Hematopoietic multipotent progenitor cell treated with erythropoietin and hydrocortisone succinate and interleukin-3 and kit ligand, for 15 days (in vitro differentiated cells): ENCODE data around the gene BSG.

Experiments used
- DNase-seq: peaks from one replicate; pipeline ENCODE4 v3.0.0-alpha.2; 2015; ENCODE audit warnings: low spot score

The BSG gene

DNA sequence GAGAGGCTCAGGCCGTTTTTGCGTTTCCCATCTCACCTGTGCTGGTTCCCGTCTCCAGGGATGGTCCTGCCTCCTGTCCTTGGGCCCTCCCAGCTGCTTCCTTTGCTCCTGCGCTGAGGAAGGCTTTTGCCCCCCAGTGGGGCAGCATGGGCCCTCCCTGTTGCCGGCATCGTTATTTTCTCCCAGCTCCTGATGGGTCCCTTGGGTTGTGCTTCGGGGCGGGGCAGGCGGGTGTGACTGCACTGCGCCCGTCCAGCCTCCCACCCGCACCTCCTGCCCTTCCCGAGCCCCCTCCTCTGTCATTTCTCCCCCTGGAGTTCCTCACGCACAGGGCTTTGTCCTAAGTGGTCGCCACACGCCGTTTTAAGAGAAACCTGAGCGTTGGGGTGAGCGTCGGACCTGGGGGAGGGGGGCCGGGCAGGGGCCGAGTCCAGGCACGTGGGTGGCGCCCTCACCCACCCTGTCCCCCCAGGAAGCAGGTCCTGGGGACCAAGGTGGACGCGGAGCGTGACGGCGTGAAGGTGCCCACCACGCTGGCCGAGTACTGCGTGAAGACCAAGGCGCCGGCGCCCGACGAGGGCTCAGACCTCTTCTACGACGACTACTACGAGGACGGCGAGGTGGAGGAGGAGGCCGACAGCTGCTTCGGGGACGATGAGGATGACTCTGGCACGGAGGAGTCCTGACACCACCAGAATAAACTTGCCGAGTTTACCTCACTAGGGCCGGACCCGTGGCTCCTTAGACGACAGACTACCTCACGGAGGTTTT is 31.3 kb upstream of the BSG start:
- no peak for DNase-seq

DNA sequence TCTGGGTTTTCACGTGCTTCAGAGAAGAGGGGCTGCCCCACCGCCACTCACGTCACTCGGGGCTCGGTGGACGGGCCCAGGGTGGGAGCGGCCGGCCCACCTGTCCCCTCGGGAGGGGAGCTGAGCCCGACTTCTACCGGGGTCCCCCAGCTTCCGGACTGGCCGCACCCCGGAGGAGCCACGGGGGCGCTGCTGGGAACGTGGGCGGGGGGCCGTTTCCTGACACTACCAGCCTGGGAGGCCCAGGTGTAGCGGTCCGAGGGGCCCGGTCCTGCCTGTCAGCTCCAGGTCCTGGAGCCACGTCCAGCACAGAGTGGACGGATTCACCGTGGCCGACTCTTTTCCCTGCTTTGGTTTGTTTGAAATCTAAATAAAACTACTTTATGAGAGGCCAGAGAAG is 30.7 kb upstream of the BSG start:
- no peak for DNase-seq

DNA sequence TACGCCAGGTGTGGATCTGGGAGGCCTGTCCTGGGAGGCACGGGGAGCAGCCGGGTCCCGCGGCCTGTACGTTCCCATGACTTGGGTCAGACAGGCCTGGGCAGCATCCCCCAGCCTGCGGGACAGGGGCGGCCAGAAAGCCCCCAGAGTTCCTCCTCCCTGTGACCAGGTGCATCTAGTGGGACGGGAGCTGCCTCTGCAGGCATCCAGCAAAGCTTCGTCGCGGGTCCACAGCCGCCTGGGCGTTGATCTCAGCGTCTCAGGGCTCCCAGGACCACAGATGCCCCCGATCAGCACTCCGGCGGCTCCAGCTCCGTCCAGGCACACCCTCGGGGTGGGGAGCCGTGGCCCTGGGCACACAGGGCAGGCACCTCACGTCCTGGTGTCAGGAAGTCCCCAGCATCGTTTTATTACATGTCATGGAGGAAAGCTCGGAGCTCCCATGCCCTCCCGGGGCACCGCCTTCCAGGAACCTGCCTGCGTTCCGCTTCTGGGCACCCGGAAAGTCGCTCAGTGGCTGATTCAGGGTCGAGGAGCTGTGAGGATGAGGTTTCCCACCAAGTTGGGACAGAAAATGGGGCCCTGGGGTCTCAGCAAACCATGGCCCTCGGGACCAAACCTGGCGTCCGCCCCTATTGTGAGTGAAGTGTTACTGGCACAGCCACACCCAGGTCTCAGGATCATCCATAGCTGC is 30.1 kb upstream of the BSG start:
- no peak for DNase-seq

DNA sequence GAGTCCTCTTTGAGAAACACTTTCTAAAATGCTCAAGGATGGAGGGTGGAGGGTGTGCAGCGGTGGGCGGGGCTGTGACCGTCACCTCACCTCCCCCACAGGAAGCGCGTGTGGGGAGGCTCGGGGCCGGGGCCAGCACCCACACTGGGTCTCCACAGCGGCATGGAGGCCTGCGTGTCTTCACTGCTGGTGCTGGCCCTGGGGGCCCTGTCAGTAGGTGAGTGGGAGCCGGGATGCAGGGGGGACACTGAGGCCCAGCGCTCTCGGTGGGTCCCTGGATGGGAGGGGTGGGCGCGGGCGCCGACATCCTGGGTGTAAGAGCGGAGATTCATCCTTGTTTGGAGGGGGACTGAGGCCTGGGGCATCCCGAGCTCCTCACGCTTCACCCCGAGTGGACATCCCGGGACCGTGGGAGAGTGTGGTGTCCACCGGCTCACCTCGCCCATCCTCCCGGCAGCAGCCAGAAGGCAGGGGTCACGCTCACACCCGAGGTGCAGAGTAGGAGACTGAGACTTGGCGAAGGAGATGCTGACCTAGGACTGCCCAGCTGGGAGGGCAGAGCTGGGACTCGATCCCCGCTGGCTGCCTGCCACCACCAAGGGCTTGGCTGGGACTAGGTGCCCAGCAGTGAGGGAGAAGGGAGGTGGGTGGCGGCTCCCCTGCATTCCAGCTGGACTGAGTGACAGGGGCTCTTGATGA is 28.3 kb upstream of the BSG start, which contains the start of gene GZMM:
TSS of gene GZMM (plus strand) at position 144 of the 699 bp plus-strand sequence. CDS start at position 163, 19 bp downstream.
- DNase-seq: no peak

DNA sequence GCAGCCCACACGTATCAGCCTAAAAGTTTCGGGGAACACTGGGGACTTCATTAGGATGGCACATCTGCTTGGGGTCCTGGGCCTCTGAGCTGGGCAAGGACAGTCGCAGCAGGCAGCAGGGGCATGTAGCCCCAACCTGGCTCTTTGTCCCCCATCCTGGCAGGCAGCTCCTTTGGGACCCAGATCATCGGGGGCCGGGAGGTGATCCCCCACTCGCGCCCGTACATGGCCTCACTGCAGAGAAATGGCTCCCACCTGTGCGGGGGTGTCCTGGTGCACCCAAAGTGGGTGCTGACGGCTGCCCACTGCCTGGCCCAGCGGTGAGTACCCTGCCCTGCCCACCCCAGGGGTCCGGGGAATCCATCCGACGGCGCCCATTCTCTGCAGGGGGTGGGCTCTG is 25.3 kb upstream of the BSG start:
- DNase-seq: no peak

DNA sequence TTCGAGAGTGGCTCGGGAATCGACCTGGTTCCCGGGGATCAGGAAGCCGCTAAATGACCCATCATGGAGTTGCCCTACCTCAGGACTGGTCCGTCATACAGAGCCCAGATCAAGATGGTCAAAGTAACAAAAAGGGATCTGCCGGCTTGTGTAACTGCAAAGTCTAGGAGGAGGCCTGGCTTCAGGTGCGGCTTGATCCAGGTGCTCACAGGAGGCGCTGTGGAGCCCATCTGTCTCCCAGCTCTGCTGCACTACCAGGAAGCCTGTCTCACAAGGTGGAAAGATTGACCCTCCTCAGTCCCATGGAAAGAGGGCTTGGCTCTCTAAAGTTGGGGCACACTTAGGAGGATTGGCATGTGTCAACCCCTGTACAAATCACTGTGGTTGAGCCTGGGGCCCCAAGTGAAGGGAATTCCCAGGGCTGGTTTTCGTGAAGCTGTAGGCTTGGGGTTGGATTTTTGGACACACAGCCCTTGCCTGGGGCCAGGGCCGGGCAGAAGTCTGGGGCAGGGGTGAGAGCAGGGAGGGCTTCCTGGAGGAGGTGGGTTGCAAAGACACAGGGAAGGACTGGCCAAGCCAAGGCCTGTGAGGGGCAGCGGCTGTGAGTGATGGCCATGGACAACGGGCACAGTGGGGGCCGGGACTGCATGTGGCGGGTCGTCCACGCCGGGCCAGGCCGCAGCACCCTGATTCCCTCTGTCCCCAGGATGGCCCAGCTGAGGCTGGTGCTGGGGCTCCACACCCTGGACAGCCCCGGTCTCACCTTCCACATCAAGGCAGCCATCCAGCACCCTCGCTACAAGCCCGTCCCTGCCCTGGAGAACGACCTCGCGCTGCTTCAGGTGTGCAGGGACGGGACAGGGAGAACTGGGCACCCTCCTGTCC is 24.3 kb upstream of the BSG start:
- no peak for DNase-seq

DNA sequence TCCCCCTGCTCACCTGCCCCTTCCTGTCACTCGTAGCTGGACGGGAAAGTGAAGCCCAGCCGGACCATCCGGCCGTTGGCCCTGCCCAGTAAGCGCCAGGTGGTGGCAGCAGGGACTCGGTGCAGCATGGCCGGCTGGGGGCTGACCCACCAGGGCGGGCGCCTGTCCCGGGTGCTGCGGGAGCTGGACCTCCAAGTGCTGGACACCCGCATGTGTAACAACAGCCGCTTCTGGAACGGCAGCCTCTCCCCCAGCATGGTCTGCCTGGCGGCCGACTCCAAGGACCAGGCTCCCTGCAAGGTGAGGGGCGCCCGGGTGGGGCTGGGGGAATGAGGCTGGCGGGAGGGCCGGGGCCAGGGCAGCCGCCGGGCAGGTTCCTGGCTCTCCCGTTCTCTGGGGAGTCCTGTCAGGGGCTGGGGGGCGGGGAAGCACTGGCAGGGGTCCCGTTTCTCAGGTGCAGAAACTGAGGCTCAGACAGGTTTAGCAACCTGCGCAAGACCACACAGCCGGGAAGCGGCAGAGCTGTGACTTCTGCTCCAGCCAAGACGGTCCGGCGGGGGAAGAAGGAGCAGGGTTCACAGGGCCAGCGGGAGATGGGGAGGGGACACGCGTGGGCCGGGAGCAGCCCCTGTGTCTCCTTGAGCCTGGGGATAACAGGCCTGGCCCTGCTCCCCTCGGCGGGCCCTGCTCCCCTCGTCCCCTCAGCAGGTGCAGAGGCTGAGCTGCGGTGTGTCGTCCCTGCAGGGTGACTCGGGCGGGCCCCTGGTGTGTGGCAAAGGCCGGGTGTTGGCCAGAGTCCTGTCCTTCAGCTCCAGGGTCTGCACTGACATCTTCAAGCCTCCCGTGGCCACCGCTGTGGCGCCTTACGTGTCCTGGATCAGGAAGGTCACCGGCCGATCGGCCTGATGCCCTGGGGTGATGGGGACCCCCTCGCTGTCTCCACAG is 23.2 kb upstream of the BSG start:
- DNase-seq: no peak

DNA sequence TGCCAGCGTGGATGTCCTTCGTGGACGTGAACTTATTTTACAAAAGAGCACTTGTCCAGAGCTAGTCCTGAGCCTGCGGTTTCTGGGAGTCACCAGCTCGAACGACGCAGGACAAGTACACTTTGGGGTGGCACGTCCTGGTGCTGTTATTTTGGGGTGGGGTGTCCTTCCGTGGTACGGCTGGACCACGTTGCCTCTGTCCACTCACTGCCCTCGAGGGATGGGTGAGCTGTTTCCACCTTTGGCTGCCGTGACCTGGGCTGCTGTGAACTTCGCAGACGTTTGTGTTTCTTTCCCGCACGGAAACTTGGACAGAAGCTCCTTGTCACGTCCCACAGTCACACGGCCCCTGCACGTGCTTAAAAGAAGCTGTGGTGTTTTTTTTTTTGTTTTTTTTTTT is 17.6 kb upstream of the BSG start:
- DNase-seq: no peak

DNA sequence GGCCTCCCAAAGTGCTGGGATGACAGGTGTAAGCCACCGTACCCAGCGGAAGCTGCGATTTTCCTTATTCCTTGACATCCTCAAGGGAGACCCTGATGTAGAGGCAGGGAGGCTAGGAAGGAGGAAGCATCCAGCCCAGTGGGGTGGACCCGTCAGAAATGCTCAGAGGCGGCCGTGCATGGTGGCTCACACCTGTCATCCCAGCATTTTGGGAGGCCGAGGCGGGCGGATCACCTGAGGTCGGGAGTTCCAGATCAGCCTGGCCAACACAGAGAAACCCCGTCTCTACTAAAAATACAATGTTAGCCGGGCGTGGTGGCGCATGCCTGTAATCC is 17.0 kb upstream of the BSG start:
- no peak for DNase-seq

DNA sequence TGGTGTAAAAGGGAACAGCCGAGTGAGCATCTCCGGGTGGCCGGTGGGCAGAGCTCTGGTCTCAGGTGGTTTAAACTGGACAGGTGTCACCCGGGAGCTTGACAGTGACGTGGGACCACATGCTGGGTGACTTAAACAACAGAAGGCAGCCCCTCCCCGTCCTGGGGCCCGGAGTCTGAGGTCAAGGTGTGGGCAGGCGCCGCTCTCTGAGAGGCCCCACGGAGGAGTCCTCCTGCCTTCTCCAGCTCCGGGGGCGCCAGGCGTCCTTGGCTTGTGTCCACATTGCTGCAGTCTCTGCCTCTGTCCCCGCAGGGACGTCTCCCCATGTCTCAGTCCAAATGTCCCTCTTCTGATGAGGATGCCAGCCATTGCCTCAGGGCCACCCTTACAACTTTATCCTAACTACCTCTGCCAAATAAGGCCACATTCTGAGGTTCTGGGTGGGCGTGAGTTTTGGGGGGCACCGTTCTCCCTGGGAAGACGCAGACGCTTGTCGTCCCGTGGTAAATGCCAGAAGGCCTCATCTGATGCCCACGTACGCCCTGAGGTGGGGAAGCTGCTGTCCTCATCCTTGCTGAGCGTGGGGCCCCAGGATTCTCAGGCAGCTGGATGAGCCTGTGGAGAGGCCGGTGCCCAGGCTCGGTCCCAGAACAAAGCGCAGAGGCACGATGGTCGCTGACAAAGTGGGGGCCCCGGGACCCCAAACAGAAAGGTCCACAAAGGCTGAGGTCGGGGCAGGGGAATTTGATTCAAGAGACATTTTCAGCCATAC is 15.6 kb upstream of the BSG start:
- no peak for DNase-seq

DNA sequence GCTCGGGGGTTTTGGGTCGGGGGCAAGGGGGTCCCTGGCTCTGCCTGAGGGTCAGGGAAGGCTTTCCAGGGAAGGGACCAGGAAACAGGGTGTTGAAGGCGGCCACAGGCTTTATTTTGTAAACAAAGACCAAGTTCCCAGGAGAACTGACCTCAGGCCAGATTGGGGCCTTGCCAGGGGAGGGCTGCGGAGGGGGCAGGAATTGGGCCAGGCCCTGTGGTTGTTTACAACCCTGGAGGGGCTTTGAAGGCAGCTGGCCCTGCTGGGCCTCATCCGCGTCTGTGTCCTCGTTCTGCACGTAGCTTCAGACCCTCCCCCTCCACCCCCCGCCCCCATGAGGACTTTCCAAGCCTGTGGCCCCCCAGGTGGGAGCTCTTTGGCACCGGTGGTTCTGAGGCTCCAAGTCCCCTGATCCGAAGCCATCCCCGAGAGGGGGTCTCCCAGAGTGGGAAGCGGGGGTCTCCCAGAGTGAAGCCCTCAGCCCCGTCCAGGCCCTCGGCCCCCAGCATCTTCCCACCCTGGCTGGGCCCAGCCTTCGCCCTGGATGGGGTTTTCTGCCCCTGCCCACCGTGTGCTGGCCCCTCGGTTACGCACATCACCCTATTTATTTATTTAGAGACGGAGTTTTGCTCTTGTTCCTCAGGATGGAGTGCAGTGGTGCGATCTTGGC is 13.5 kb upstream of the BSG start:
- DNase-seq: no peak

DNA sequence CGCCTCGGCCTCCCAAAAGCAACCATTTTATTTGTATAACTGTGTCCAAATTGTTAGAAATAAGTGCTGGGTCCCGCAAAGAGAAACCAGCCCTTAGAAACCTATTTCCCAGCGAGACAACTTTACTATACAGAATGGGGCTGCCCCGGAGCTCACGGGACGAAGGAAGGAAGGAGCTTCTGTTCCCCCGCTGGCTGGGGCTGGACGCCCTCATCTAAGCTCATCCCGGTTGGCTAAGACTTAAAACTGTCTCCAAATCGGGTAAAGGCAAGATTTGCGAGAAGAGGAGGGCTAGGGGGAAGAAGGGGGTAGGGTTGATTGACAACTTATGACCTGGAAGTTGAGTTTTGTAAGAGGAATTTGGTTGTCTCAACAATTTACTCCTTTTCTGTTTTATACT is 12.3 kb upstream of the BSG start:
- DNase-seq: no peak

DNA sequence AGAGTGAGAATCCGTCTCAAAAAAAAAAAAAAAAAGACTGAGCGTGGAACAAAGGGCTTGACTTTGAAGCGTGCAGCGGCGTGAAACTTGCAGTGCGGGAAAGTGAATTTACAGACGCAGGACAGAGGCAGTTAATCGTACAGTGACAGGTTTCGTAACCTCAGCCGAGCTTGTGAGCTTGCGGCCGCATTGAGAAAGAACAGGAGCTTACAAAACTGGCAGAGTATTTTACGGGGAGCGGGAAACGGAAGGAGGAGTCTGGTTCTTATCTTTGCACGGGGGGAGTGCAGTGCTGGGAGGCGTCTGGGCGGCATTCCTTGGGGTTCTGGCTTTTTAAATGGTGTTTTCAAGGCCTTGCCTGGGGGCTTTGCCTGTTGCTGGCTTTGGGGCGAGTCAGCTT is 6.0 kb upstream of the BSG start:
- DNase-seq: no peak

DNA sequence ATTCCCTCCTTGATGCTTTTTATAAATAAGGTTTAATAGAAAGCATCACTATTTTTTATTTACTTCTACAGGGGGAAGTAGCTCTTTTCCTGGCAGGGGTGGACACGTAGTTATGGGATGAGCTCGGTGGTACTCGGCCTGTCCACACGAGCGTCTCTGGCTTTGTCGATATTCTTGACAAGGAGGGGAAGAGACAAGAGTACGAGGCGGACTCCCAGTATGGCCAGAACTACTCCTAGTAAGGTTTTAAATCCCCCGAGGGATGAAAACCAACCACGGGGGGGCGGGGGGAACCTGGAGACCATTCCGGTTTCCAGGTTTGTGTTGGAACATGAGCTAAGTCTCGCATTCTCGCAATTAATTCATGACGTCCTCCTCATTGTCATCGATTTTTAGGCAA is 5.6 kb upstream of the BSG start:
- no peak for DNase-seq

DNA sequence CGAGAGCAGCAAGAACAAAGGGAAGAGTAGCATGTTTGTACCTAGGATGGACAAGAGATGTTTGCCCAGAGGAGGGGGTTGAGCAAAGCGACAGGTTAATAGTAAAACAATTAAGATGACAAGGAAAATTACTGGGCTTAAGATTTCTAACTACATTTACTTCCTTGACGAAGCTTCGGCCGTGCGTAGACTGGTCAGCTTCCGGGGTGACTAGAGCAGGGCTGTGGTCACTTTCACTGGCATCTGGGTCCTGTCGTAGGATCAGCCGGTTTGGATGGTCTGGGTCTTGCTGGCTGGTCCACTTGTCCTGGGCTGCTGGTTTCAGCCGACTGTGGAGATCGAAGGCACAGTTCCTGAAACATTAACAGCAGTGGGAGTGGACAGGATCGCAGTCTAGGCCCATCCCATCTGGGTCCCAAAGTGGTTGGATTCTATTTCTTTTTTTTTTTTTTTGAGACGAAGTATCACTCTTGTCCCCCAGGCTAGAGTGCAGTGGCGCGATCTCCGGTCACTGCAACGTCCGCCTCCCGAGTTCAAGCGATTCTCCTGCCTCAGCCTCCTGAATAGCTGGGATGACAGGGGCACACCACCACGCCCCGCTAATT is 5.0 kb upstream of the BSG start:
- no peak for DNase-seq

DNA sequence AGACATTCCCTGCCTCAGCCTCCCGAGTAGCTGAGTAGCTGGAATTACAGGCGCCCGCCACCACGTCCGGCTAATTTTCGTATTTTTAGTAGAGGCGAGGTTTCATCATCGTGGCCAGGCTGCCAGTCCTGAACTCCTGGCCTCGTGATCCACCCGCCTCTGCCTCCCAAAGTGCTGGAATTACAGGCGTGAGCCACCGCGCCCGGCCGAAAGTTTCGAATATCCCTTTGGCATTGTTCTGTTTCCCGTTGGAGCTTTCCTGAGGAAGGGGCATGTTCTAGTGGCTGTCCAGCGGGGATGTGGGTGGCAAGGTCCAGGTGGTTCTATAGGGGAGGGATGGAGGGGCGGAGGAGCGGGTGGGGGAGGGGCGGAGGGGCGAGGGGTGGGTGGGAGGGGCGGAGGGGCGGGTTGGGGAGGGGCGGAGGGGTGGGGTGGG is 2.1 kb upstream of the BSG start:
- DNase-seq: no peak

DNA sequence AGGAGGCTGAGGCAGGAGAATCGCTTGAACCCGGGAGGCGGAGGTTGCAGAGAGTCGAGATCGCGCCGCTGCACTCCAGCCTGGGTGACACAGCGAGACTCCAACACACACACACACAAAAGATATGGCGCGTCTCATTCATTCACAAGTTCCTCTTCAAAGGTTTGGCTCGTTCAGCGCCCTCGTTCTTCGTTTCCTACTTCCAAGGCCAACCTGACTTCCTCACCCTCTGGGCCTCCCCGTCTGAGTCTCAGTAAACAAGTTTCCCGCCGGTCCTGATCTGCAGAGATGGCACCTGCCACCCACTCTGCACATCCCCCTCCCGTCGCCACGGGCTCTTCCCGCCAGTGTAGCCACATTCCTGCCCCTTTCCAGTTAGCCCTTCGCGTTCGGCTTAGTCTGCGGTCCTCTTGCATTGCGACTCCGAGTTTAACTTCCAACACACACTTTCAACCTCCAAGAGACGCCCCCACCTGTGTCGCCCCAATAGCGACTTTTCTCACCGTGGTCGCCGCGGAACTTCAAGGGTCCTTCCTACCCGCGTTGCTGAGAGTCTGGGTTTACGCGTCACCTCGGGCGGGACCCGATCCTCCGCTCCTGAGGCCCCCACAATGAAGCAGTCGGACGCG is 1.3 kb upstream of the BSG start:
- DNase-seq: peak; percentile 71

DNA sequence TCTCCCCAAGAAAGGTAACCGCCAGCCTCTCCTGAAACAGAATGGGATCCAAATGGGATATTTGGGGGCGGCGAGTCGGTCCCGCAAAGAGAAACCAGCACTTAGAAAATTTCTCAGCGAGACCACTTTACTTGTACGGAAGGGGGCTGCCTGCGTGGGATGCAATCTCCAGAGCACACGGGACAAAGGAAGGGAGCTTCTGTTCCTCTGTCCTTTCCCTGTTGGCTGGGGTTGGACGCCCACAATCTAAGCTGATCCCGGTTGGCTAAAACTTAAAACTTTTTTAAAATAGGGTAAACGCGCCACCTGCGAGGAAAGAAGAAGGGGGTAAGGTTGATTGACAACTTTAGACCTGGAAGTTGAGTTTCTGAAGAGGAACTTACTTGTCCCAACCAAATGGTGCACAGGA is 826 bp upstream of the BSG start:
- DNase-seq: no peak
